IPS-18c (cell line): Measurements from ENCODE around the gene CUX1.
"Not testable (repeated sequence)": the region's sequence is repeated elsewhere in the genome, so short reads cannot be mapped to it uniquely, and the experiment has no call there.

Experiments
- H3K4me3 ChIP-seq: 2 replicates; pipeline ENCODE4 v1.7.0; 2013; ENCODE audit warnings: low read depth, mild to moderate bottlenecking, low read length, moderate library complexity; ENCODE audit not compliant: insufficient read depth
- H3K9me3 ChIP-seq: one replicate; pipeline ENCODE4 v1.6.1; 2013; ENCODE audit warnings: mild to moderate bottlenecking, low read length, moderate library complexity; ENCODE audit not compliant: control insufficient read depth, insufficient read depth

The CUX1 gene

GRCh38 chr7:101913247-101913721 lies 95.9 kb downstream of the CUX1 start:
- Histone ChIP-seq H3K9me3 (no peaks in the 10 kb centered on the region), H3K4me3 (no peak overlapping the region)

- H3K4me3 ChIP-seq, result no peak overlapping the region
- H3K9me3 ChIP-seq, result no peaks in the 10 kb centered on the region
These were observed 96.4 kb downstream of the CUX1 start for GRCh38 chr7:101913851-101914250.

DNA sequence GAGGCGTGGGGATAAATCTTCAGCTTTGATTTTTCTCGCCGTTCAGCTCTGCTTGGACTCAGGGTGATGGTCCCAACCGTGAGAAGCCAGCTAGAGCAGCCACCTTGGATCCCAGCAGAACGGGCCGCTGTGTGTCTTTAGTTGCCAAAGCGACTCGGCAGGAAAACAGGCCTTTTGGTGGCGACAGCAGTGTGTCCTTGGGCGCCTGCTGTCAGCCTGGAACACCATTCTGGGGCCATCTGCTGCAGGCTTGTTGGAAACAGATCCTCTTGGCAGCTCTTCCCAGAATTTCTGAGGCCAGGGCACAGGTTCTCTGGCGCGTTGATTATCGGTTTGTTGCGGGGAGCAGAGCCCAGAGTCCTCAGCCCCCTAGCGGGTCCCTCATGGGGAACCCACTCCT lies 97.6 kb downstream of the CUX1 start:
- no peaks in the 10 kb centered on the region for H3K9me3 ChIP-seq

GRCh38 chr7:101916041-101916800 lies 98.8 kb downstream of the CUX1 start:
- no peak overlapping the region for H3K4me3 ChIP-seq
- no peaks in the 10 kb centered on the region for H3K9me3 ChIP-seq

More for the DNA sequence above, 97.6 kb downstream of the CUX1 start:
- H3K4me3 ChIP-seq, result no peak overlapping the region

- H3K9me3 ChIP-seq, result no peaks in the 10 kb centered on the region
These were observed 99.5 kb downstream of the CUX1 start for GRCh38 chr7:101916876-101917275.

GRCh38 chr7:101917566-101917965 lies 100.1 kb downstream of the CUX1 start:
- Histone ChIP-seq H3K4me3 (no peak overlapping the region), H3K9me3 (no peaks in the 10 kb centered on the region)

More at GRCh38 chr7:101916876-101917275, 99.5 kb downstream of the CUX1 start:
- no peak overlapping the region for H3K4me3 ChIP-seq

DNA sequence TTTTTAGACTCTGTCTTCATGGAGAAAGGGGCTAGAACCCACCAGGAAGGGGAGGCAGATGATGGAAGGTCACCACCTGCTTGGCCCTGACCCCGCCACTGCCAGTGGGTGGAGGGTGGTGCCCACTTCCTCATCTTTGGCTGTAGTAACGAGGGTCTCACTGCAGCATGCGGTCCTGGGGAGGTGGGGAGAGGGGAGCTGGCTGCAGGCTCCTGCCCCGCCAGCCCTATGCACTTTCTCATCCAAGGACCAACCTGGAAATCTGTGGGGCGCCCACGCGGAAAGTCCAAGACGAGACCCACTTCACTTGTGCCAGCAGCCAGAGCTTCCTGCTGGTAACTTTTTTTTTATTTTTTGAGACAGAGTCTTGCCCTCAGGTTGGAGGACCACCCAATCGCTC lies 101.0 kb downstream of the CUX1 start:
- Histone ChIP-seq H3K4me3 (no peak overlapping the region), H3K9me3 (no peaks in the 10 kb centered on the region)

DNA sequence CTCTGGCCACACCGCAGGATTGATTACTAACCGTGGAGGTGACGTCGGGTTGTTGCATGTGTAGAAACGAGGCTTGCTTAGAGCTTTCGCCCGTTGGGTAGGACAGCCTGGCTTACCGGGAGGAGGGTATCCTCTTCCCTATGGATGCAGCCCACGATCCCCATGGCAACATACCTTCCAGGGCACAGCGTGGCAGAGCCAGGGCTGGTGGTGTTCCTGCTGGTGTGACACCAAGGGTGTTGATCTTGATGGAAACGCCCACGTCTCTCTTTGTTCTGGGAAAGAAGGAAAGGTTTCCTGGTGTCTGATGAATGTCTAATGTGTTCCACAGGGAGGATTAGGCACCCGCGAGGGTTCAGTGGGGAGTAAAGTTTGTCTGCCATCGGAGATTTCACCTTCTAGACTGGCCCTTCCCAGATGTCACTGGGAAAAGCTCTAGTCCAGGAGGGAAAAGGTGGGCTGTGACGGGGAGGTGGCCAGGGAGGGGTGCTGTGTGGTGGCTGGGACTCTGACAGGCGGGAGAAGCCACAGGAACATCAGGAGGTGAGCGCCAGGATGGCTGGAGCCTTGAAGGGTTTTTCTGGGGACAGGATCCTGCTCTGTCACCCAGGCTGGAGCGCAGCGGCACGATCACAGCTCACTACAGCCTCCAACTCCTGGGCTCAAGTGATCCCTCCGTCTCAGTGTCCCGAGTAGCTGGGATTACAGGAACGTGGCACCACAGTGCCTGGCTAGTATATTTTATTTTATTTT lies 102.1 kb downstream of the CUX1 start:
- Histone ChIP-seq H3K4me3 (no peak overlapping the region), H3K9me3 (peaks cover 3% of the 10 kb centered on the region)

DNA sequence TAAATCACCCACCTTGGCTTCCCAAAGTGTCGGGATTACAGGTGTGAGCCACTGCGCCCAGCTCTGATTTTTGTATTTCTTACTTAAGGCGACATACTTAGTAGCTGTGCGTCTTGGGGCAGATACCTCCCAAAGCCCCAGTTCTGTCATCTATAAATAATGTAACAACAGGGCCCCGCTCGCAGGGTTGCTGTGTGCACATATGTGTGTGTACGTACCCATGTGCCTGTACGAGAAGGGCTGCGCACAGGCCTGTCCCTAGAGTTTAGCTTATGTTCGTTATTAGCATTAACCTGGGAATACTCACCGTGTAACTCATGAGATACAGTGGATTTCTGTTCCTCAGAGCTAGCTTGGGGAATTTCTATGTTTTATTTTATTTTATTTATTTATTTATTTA lies 103.6 kb downstream of the CUX1 start:
- H3K9me3 ChIP-seq, result peaks cover 3% of the 10 kb centered on the region
- H3K4me3 ChIP-seq, result no peak overlapping the region

DNA sequence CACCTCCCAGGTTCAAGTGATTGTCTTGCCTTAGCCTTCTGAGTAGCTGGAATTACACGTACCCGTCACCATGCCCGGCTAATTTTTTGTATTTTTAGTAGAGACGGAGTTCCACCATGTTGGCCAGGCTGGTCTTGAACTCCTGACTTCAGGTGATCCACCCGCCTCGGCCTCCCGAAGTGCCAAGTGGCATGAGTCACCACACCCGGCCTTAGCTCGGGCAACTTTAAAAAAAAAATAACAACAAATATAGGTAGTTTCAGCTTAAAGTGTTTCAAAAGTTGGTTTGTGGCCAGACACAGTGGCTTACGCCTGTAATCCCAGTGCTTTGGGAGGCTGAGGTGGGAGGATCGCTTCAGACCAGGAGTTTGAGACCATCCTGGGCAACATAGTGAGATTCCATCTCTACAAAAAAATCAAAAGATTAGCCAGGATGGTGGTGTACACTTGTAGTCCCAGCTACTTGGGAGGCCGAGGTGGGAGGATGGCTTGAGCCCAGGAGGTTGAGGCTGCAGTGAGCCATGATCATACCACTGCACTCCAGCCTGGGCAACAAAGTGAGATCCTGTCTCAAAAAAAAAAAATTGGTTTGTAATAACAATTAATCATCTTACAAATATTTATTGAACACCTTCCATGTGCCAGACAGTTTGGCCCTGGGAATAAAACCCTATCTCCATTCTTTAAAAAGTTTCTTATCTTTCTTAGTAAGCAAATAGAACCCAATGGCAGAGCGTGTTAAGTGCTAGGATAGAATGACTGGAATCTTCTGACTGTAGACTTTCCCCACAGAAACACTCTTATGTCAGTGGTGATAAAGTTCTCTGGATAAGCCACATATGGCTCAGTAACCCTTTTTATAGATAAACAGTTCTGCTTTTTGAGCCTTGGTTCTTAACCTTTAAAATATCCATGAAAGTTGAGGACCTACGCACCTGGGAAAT lies 104.4 kb downstream of the CUX1 start:
- H3K9me3 ChIP-seq, H3K4me3 ChIP-seq: not testable (repeated sequence)

DNA sequence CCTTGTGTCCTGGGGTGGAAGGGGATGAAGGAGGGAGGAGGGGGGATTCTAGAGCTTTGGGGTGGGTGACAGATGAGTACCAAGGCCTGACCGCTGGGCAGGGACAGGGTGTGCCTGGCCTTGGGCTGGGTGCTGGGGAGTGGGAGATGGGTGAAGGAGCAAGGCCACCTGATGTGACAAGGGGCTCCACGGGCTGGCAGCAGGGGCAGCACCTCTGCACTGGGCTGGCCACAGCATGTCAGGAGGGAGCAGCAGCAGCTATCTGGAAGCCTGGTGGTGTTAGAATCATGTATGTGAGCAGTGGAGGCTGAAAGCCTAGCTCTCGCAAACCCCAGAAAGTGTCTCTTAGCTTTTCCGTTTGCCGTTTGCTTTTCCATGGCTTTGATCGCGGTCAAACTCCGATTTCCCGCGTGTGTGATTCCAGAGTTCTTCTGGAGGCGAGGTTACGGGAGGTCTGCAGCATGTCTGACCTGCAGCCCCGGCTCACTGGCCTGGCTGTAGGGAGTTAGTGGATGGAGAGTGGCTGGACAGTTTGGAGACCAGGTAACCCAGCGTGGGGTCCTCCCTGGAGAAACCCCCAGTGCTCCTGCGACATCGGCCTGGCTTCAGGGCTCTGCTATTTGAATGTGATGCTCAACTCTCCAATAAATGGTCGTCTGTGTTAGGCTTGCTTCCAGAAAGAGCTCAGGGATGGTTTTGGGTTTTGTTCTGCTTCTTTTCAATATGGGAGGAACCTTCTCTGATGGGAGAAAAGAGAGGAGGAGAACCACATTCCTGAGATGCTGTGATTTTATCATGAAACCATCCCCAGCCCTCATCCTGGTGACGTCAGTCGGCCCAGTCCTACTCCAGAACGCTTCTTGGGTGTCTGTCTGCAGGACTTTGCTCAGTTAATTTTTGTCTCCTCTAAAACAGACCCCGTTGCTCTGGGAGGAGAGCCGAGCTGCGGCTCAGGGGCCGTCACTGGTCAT lies 105.5 kb downstream of the CUX1 start:
- H3K4me3 ChIP-seq, result no peak overlapping the region

GRCh38 chr7:101923602-101923985 lies 106.2 kb downstream of the CUX1 start:
- Histone ChIP-seq H3K9me3 (peaks cover 3% of the 10 kb centered on the region), H3K4me3 (no peak overlapping the region)

More for the DNA sequence above, 105.5 kb downstream of the CUX1 start:
- peaks cover 3% of the 10 kb centered on the region for H3K9me3 ChIP-seq

GRCh38 chr7:101924171-101924570 lies 106.7 kb downstream of the CUX1 start:
- H3K4me3 ChIP-seq, result no peak overlapping the region
- H3K9me3 ChIP-seq, result peaks cover 3% of the 10 kb centered on the region

DNA sequence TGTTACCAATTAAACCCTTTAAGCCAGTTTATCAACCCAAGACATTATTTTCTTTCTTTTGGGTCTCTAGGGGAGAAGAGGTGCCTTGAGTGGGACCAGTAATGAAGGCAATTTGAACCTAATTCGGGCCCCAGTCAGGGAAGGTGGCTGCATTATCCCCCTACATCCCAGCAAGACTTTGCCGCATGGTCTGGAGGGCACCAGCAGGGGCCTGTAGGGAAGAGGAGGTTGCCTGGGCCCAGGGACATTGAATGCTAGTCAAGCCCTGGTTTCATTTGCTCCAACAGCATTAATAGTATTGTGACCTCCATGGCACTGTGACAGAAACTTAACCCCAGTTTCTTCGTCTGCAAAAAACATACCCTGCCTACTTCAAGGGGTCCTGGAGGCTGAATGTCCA lies 108.8 kb downstream of the CUX1 start:
- peaks cover 6% of the 10 kb centered on the region for H3K9me3 ChIP-seq
- no peak overlapping the region for H3K4me3 ChIP-seq

DNA sequence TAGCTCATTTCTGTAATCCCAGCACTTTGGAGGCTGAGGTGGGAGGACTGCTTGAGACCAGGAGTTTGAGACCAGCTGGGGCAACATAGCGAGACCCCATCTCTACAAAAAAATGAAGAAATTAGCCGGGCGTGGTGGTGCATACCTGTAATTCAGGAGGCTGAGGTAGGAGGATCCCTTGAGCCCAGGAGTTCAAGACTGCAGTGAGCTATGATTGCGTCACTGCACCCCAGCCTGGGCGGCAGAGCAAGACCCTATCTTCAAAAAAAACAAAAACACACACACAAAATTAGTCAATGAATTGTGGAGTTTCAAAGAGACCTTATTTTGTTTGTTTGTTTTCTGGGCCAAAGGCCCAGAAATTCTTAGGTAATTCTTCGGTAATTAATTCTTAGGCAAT lies 110.0 kb downstream of the CUX1 start:
- Histone ChIP-seq H3K9me3 (peaks cover 6% of the 10 kb centered on the region), H3K4me3 (no peak overlapping the region)

DNA sequence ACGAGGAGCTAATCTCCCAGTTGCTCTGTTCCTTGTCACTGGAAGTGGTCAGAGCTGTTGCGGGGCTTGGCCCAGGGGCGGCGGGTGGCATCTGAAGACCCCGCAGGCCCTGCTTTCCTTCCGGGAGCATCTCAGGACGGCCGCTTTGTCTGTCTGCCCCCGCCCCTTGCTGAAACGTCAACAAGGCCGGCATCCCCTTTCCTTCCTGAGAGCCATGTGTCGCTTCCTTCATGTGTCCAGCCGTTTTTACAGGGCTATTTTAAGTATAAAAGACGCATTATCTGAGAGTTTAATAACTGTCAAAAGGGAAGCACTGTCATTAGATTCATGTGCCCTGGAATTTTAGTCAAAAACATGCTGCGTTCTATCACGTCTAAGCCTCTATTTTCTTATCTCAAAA lies 110.4 kb downstream of the CUX1 start:
- Histone ChIP-seq H3K4me3 (no peak overlapping the region), H3K9me3 (peaks cover 6% of the 10 kb centered on the region)
